Subcutaneous abdominal adipose tissue (tissue), 5 donors: Measurements from ENCODE around the gene SPRN.
"Not testable (repeated sequence)": the region's sequence is repeated elsewhere in the genome, so short reads cannot be mapped to it uniquely, and the experiment has no call there.

Experiments
- H3K27ac ChIP-seq: one replicate; pipeline ENCODE4 v1.7.0; 2013; ENCODE audit warnings: low read depth, mild to moderate bottlenecking, inconsistent platforms, low read length, moderate library complexity
- H3K27me3 ChIP-seq, 5 donors: one replicate each; pipeline ENCODE4 v1.7.0; 2013; ENCODE audit warnings: low read length in 5 of 5, inconsistent platforms in 1 of 5; ENCODE audit not compliant: control insufficient read depth in 5 of 5, insufficient read depth in 4 of 5
- H3K36me3 ChIP-seq, 5 donors: one replicate each; pipeline ENCODE4 v1.7.0; 2013; ENCODE audit warnings: low read length in 5 of 5; ENCODE audit not compliant: control insufficient read depth in 5 of 5, insufficient read depth in 5 of 5
- H3K4me1 ChIP-seq, 5 donors: one replicate each; pipeline ENCODE4 v1.7.0; 2013; ENCODE audit warnings: low read length in 5 of 5, mild to moderate bottlenecking in 3 of 5, moderate library complexity in 1 of 5; ENCODE audit not compliant: control insufficient read depth in 5 of 5, insufficient read depth in 5 of 5
- H3K4me3 ChIP-seq, 5 donors: one replicate each; pipeline ENCODE4 v1.7.0; 2013; ENCODE audit warnings: low read length in 5 of 5, low read depth in 1 of 5
- H3K9ac ChIP-seq, 5 donors: one replicate each; pipeline ENCODE4 v1.7.0; 2013; ENCODE audit warnings: low read length in 5 of 5, mild to moderate bottlenecking in 4 of 5, moderate library complexity in 3 of 5
- H3K9me3 ChIP-seq, 5 donors: one replicate each; pipeline ENCODE4 v1.7.0; 2013; ENCODE audit warnings: low read length in 5 of 5; ENCODE audit not compliant: control insufficient read depth in 5 of 5
- donor health status: healthy.
- donor health status: healthy.
- donor health status: healthy.
- donor health status: healthy.
- donor health status: healthy.

The SPRN gene

DNA sequence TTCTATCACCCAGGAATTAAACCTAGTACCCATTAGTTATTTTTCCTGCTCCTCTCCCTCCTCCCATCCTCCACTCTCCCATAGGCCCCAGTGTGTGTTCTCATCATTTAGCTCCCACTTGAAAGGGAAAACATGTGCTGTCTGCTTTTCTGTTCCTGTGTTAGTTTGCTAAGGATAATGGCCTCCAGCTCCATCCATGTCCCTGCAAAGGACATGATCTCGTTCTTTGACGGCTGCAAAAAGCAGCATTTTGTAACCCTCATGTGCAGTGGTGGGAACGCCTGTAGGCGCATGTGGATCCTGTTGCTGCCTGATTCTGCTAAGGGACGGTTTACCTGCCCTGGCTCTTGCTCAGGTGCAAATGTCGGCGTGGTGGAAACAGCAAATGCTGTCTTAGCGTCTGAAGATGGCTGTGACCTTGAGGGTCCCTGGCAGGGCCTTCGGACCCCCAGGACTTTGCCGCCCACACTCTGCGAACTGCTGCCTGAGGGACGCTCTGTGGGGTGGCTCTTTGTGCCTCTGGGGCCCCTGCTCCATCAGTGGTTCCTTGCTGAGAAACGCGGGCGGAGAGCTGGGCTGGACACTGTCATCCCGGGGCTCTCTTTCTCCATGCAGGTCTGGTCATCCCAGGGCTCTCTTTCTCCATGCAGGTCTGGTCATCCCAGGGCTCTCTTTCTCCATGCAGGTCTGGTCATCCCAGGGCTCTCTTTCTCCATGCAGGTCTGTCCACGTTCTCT, 36.0 kb downstream of the SPRN start:
- peaks cover 0 to 30% (median 8%) of the 10 kb centered on the region in 5 donors for H3K36me3 ChIP-seq
- H3K9ac ChIP-seq: peak overlapping the region in 1 of 5 donors; percentile 14

DNA sequence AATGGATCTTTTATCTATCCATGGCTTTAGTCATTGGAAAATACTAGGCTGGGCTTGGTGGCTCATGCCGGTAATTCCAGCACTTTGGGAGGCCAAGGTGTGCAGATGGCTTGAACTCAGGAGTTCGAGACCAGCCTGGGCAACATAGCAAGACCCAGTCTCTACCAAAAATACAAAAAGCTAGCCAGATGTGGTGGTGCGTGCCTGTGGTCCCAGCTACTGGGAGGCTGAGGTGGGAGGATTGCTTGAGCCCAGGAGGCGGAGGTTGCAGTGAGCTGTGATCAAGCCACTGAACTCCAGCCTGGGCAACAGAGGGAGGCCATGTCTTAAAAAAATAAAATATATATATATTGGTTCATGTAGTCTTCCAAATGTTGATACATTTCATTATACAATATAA, 37.5 kb downstream of the SPRN start:
- not testable (repeated sequence) for H3K27me3 ChIP-seq, H3K9me3 ChIP-seq, H3K9ac ChIP-seq, H3K27ac ChIP-seq, H3K4me3 ChIP-seq
- Histone ChIP-seq H3K36me3 (peaks cover 0 to 36% (median 8%) of the 10 kb centered on the region in 5 donors), H3K4me1 (peaks cover 0 to 16% (median 0%) of the 10 kb centered on the region in 5 donors)

More for the DNA sequence above, 36.0 kb downstream of the SPRN start:
- no peak overlapping the region for H3K4me3 ChIP-seq
- no peaks in the 10 kb centered on the region for H3K9me3 ChIP-seq
- H3K27ac ChIP-seq: no peak overlapping the region
- H3K27me3 ChIP-seq: no peaks in the 10 kb centered on the region
- H3K4me1 ChIP-seq: peaks cover 0 to 18% (median 2%) of the 10 kb centered on the region in 5 donors

DNA sequence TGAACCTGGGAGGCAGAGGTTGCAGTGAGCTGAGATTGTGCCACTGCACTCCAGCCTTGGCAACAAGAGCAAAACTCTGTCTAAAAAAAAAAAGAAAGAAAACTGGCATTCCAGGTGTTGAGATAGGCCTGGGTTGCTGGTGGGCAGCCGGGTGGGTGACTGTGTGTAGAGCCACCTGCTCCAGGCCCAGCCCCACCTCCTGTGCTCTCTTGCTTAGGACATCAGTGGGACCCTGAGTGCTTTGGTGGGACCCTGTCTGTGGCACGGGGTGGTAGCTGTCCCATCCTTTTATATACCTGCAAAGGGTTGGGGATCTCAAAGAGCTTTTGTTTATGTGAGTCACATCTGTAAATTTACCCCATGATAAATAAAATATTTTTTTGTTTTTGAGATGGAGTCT, 39.2 kb downstream of the SPRN start:
- Histone ChIP-seq H3K27ac (no peak overlapping the region), H3K27me3 (no peaks in the 10 kb centered on the region), H3K4me1 (peaks cover 0 to 22% (median 2%) of the 10 kb centered on the region in 5 donors), H3K36me3 (peaks cover 0 to 29% (median 3%) of the 10 kb centered on the region in 5 donors), H3K9me3 (no peaks in the 10 kb centered on the region), H3K4me3 (no peak overlapping the region), H3K9ac (no peak overlapping the region)

DNA sequence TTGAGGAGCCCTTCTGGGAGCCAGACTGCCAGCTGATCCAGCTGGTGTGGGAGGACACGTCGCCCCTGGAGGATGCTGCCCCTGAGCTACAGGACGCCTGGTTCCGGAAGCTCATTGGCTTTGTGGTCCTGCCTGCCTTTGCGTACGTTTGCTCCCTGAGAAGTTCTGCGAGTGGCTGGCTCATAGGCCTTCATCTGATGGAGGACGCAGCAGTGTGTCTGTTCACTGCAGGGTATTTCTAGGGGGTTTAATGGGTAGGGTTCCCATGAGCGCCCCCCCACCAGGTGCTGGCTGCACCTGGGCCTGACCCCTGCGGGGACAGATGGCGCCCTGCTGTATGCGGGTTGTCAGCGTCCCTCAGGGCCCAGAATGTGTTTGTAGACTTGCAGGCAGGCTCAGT, 40.4 kb downstream of the SPRN start:
- Histone ChIP-seq H3K9ac (no peak overlapping the region), H3K4me3 (no peak overlapping the region), H3K27me3 (no peaks in the 10 kb centered on the region), H3K36me3 (peaks cover 0 to 25% (median 3%) of the 10 kb centered on the region in 5 donors), H3K4me1 (peaks cover 0 to 23% (median 10%) of the 10 kb centered on the region in 5 donors), H3K27ac (no peak overlapping the region), H3K9me3 (no peaks in the 10 kb centered on the region)

DNA sequence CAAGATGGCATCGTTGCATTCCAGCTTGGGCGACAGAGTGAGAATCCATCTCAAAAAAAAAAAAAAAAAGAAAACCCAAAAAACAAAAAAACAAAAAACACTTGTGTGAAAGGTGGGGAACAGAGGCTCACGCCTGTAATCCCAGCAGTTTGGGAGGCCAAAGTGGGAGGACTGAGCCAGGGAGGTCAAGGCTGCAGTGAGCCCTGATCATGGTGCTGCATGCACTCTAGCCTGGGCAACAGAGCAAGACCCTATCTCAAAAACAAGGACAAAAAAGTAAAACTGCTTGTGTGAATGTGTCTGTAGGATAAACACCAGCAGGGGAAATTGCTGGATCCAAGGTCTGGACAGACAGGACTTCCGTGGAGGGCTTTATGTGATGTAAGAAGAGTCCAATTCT, 40.9 kb downstream of the SPRN start:
- Histone ChIP-seq H3K27ac (no peak overlapping the region), H3K36me3 (peaks cover 0 to 22% (median 3%) of the 10 kb centered on the region in 5 donors), H3K4me3 (no peak overlapping the region), H3K9me3 (no peaks in the 10 kb centered on the region), H3K27me3 (no peaks in the 10 kb centered on the region), H3K9ac (no peak overlapping the region), H3K4me1 (peaks cover 0 to 22% (median 8%) of the 10 kb centered on the region in 5 donors)

DNA sequence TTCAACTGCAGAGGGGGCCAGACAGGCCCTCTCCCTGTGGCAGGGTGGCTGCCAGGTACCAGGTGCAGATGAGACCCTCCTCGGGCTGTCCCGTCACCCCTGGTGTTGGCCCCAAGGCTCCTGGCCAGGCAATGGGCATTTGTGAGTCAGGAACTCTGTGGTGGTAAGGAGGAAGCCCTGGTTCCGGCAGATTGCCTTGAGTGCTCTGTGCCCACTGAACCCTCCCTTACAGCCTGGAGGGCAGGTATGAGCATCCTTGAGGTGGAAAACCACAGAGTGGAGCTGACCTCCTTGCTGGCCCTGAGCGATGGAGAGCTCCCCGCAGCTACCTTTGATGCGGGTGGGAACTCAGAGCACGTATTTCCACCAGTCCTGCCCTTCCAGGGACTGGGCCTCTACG, 43.4 kb downstream of the SPRN start:
- Histone ChIP-seq H3K4me3 (no peak overlapping the region), H3K36me3 (peaks cover 0 to 19% (median 3%) of the 10 kb centered on the region in 5 donors), H3K9me3 (no peaks in the 10 kb centered on the region), H3K9ac (no peak overlapping the region), H3K4me1 (peaks cover 0 to 33% (median 19%) of the 10 kb centered on the region in 5 donors), H3K27ac (no peak overlapping the region), H3K27me3 (no peaks in the 10 kb centered on the region)

DNA sequence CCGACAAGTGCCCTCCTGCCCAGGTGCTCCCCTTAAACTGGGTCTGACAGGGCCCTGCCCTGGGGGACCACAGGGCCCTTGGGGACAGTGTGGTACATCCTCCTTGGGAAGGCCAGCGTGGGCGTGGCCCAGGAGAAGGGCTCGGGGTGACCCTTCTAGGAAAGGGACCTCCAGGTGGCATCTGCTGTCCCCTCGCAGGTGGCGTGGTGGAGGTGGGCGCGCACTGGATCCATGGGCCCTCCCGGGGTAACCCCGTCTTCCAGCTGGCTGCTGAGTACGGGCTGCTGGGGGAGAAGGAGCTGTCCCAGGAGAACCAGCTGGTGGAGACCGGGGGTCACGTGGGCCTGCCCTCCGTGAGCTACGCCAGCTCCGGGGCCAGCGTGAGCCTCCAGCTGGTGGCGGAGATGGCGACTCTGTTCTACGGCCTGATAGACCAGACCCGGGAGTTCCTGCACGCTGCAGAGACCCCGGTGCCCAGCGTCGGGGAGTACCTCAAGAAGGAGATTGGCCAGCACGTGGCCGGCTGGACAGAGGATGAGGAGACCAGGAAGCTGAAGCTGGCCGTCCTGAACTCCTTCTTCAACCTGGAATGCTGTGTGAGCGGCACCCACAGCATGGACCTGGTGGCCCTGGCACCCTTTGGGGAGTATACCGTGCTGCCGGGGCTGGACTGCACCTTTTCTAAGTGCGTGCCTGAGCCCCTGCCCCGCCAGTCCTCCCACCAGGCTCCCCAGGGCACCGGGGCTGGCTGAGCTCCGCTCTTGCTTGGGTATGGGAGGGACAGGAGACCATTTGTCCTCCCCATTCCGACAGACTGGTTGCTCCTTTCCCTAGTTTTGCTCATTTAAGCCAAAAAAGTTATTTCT, 44.4 kb downstream of the SPRN start:
- Histone ChIP-seq H3K27ac (no peak overlapping the region), H3K9me3 (no peaks in the 10 kb centered on the region), H3K4me1 (peaks cover 0 to 33% (median 19%) of the 10 kb centered on the region in 5 donors), H3K9ac (peak overlapping the region in 4 of 5 donors; percentile 56 to 74 (median 69)), H3K4me3 (peak overlapping the region in 4 of 5 donors; percentile 57 to 77 (median 70)), H3K36me3 (peaks cover 0 to 19% (median 3%) of the 10 kb centered on the region in 5 donors), H3K27me3 (no peaks in the 10 kb centered on the region)

DNA sequence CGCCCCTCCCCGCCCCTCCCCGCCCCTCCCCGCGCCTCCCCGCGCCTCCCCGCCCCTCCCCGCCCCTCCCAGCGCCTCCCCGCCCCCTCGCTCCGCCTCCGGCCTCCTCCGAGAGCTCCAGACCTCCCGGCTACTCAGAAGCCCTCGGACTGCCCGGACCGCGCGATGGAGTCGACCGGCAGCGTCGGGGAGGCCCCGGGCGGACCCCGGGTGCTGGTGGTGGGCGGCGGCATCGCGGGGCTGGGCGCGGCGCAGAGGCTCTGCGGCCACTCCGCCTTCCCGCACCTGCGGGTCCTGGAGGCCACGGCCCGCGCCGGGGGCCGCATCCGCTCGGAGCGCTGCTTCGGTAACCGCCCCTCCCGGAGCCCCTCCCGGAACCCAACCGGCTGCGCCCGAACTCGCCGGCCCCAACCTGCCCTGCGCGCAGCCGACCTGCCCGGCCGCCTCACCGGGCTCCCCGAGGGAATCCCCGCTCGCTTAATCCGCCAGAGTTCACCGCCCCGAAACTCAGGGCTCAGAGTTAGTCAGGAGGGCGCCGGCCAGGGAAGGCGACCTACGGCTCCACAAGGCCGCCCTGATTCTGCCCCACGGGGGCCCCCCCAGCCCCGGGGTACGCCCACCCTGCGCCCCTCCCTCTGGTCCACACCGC, 45.1 kb downstream of the SPRN start, which contains the start of gene PAOX:
PAOX (plus strand) TSS at position 111 of the 649 bp plus-strand sequence; CDS start at position 166, 55 bp downstream.
- peak within 1 kb of the TSS; percentile 59 to 97 (median 91) for H3K4me3 ChIP-seq
- H3K4me1 ChIP-seq: peaks cover 0 to 36% (median 20%) of the 10 kb centered on the region in 5 donors
- no peak within 1 kb of the TSS for H3K27ac ChIP-seq
- peak within 1 kb of the TSS in 4 of 5 donors; percentile 74 to 86 (median 82) for H3K9ac ChIP-seq
- H3K36me3 ChIP-seq: peaks cover 0 to 14% (median 3%) of the 10 kb centered on the region in 5 donors
- H3K9me3 ChIP-seq: no peaks in the 10 kb centered on the region
- no peaks in the 10 kb centered on the region for H3K27me3 ChIP-seq

DNA sequence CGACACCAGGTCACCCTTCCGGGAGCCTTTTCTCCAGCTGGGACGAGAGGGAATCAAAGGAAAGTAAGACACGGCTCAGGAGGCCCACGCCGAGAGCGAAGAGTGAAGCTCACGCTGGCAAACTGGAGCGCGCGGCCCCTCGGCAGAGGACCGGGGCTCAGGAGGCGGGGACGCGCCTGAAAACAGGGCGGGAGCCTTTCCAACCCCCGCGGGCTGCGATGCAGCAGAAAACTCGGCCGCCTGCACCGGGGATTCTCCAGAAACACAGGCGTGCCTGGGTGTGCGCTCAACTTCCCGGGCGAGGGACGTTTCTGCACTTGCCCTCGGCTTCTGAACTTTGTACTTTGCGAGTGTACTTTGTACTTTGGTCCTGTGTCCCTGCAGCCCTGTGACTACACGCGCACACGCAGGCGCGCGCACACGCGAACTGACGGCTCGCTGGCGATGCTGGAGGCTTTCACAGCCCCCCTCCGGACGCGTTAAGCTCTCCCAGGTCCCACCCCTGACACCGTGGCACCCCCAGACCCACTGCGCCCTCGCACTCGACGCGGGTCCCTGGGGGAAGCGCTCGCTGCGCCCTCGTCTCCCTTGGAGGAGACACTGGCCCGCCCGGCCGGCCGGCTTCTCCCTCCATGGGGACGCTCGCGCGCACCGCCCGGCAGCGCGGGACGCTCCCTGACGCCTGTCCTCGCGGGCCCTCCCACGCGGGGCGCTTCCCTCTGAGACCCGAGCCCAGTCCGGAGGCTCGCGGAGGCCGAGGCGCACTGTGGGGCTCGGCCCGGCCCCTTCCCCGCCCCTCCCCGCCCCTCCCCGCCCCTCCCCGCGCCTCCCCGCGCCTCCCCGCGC, 46.0 kb downstream of the SPRN start:
- no peaks in the 10 kb centered on the region for H3K27me3 ChIP-seq
- H3K9me3 ChIP-seq: no peaks in the 10 kb centered on the region
- peak overlapping the region in 4 of 5 donors; percentile 72 to 86 (median 82) for H3K9ac ChIP-seq
- peak overlapping the region; percentile 59 to 97 (median 91) for H3K4me3 ChIP-seq
- peaks cover 0 to 41% (median 26%) of the 10 kb centered on the region in 5 donors for H3K4me1 ChIP-seq
- no peak overlapping the region for H3K27ac ChIP-seq
- peaks cover 0 to 10% (median 3%) of the 10 kb centered on the region in 5 donors for H3K36me3 ChIP-seq
